K562 (cell line): Measurements from ENCODE around the gene KCP.

Experiments
- ELK1 ChIP-seq: sonication (generic); formaldehyde crosslinking; IDR thresholded peaks from 2 replicates; pipeline ENCODE4 v1.8.1; 2022; ENCODE audit warnings: missing genetic modification reagents
- GTF3C2 ChIP-seq: IDR thresholded peaks from 3 replicates; pipeline ENCODE4 v1.6.1; 2011; ENCODE audit warnings: borderline replicate concordance, mild to moderate bottlenecking, moderate library complexity; ENCODE audit not compliant: insufficient read length; ENCODE audit errors: extremely low read depth
- NBN ChIP-seq: fragments of 450-650 bp; IDR thresholded peaks from 2 replicates; pipeline ENCODE4 v1.6.1; 2016; ENCODE audit warnings: low read depth, mild to moderate bottlenecking
- PHF21A ChIP-seq: fragments of 450-650 bp; IDR thresholded peaks from 2 replicates; pipeline ENCODE4 v1.6.1; 2017; ENCODE audit warnings: low read depth, borderline replicate concordance
- POLR2A ChIP-seq: fragments of 450-650 bp; conservative IDR thresholded peaks from 2 replicates; pipeline ENCODE4 v1.6.1; 2016
- POLR2AphosphoS5 ChIP-seq: IDR thresholded peaks from 2 replicates; pipeline ENCODE4 v1.6.1; 2011; ENCODE audit warnings: mild to moderate bottlenecking, low read depth, low read length, moderate library complexity; ENCODE audit not compliant: control insufficient read depth, insufficient read depth
- TBP ChIP-seq: optimal IDR thresholded peaks from 2 replicates; pipeline ENCODE3; 2011; ENCODE audit warnings: low read depth, low read length, improper control_type of control experiment
- ZNF133 ChIP-seq: fragments of 250-450 bp; sonication (Bioruptor Pico); IDR thresholded peaks from 2 replicates; pipeline ENCODE4 v1.4.0; 2020; ENCODE audit warnings: mild to moderate bottlenecking
- ZNF830 ChIP-seq: fragments of 250-450 bp; sonication (Bioruptor Pico); IDR thresholded peaks from 2 replicates; pipeline ENCODE4 v1.5.0; 2021; ENCODE audit warnings: mild to moderate bottlenecking
- TF ChIP-seq, protein P1 (sequence below), 3 experiments: IDR thresholded peaks in 2 of 3; conservative IDR thresholded peaks in 1 of 3; 2 replicates each; pipeline ENCODE4 v1.5.1; 2011 to 2012; ENCODE audit warnings: low read length in 3 of 3, mild to moderate bottlenecking in 3 of 3, control low read depth in 2 of 3, improper control_type of control experiment in 1 of 3, inconsistent platforms in 1 of 3, low read depth in 1 of 3, mixed read lengths in 1 of 3, moderate library complexity in 1 of 3; ENCODE audit not compliant: insufficient read depth in 2 of 3
- TF ChIP-seq, protein P2 (sequence below): fragments of 450-650 bp; IDR thresholded peaks from 2 replicates; pipeline ENCODE4 v1.6.1; 2018; ENCODE audit not compliant: partially characterized antibody

- TF ChIP-seq ZNF133 (CRISPR knock-in tag) (no peak), NBN (no peak), PHF21A (no peak), TBP (no peak), POLR2AphosphoS5 (no peak), ZNF830 (CRISPR knock-in tag) (no peak), POLR2A (no peak), GTF3C2 (no peak), ELK1 (no peak)
- TF ChIP-seq, protein P1, sequence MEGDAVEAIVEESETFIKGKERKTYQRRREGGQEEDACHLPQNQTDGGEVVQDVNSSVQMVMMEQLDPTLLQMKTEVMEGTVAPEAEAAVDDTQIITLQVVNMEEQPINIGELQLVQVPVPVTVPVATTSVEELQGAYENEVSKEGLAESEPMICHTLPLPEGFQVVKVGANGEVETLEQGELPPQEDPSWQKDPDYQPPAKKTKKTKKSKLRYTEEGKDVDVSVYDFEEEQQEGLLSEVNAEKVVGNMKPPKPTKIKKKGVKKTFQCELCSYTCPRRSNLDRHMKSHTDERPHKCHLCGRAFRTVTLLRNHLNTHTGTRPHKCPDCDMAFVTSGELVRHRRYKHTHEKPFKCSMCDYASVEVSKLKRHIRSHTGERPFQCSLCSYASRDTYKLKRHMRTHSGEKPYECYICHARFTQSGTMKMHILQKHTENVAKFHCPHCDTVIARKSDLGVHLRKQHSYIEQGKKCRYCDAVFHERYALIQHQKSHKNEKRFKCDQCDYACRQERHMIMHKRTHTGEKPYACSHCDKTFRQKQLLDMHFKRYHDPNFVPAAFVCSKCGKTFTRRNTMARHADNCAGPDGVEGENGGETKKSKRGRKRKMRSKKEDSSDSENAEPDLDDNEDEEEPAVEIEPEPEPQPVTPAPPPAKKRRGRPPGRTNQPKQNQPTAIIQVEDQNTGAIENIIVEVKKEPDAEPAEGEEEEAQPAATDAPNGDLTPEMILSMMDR (IDR thresholded peaks at IDR 0.05 in 2 of 3, conservative IDR thresholded peaks at IDR 0.05 in 1 of 3; ENCODE audit: insufficient read depth in 2 of 3, low read depth in 1 of 3, low read length in 3 of 3) = no peak
- TF ChIP-seq, protein P2, sequence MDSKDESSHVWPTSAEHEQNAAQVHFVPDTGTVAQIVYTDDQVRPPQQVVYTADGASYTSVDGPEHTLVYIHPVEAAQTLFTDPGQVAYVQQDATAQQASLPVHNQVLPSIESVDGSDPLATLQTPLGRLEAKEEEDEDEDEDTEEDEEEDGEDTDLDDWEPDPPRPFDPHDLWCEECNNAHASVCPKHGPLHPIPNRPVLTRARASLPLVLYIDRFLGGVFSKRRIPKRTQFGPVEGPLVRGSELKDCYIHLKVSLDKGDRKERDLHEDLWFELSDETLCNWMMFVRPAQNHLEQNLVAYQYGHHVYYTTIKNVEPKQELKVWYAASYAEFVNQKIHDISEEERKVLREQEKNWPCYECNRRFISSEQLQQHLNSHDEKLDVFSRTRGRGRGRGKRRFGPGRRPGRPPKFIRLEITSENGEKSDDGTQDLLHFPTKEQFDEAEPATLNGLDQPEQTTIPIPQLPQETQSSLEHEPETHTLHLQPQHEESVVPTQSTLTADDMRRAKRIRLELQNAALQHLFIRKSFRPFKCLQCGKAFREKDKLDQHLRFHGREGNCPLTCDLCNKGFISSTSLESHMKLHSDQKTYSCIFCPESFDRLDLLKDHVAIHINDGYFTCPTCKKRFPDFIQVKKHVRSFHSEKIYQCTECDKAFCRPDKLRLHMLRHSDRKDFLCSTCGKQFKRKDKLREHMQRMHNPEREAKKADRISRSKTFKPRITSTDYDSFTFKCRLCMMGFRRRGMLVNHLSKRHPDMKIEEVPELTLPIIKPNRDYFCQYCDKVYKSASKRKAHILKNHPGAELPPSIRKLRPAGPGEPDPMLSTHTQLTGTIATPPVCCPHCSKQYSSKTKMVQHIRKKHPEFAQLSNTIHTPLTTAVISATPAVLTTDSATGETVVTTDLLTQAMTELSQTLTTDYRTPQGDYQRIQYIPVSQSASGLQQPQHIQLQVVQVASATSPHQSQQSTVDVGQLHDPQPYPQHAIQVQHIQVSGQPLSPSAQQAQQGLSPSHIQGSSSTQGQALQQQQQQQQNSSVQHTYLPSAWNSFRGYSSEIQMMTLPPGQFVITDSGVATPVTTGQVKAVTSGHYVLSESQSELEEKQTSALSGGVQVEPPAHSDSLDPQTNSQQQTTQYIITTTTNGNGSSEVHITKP = no peak
Measured at GRCh38 chr7:128931190-128931798, 20.8 kb upstream of the KCP start.
